K562 (cell line): ENCODE data around the gene ART1.

Experiments
- BCL6 ChIP-seq: fragments of 250-450 bp; sonication (Bioruptor Pico); IDR thresholded peaks from 2 replicates; pipeline ENCODE4 v1.4.0; 2020
- ELF1 ChIP-seq: fragments of 200-800 bp; sonication (Bioruptor generic); IDR thresholded peaks from 2 replicates; pipeline ENCODE4 v1.6.1; 2016; ENCODE audit warnings: missing genetic modification characterization, missing compliant biosample characterization
- HDAC2 ChIP-seq: fragments of 450-650 bp; IDR thresholded peaks from 2 replicates; pipeline ENCODE4 v1.6.1; 2016; ENCODE audit warnings: mild to moderate bottlenecking
- HOXB6 ChIP-seq: fragments of 250-450 bp; sonication (Bioruptor Pico); IDR thresholded peaks from 2 replicates; pipeline ENCODE4 v1.5.1; 2022; ENCODE audit warnings: mild to moderate bottlenecking, borderline replicate concordance
- RBFOX2 ChIP-seq: fragments of 200-400 bp; formaldehyde crosslinking; IDR thresholded peaks from 2 replicates; pipeline ENCODE4 v1.6.1; 2017; ENCODE audit warnings: low read depth, mild to moderate bottlenecking, low read length, moderate library complexity
- SP1 ChIP-seq: sonication (generic); formaldehyde crosslinking; IDR thresholded peaks from 2 replicates; pipeline ENCODE4 v1.8.1; 2022; ENCODE audit warnings: mild to moderate bottlenecking, missing genetic modification reagents
- TF ChIP-seq, protein P1 (sequence below): sonication (generic); formaldehyde crosslinking; IDR thresholded peaks from 2 replicates; pipeline ENCODE4 v1.8.1; 2023; ENCODE audit warnings: mild to moderate bottlenecking, missing genetic modification reagents, moderate library complexity
- TF ChIP-seq, protein P2 (sequence below), 3 experiments: IDR thresholded peaks in 2 of 3; conservative IDR thresholded peaks in 1 of 3; 2 replicates each; pipeline ENCODE4 v1.5.1; 2011 to 2012; ENCODE audit warnings: low read length in 3 of 3, mild to moderate bottlenecking in 3 of 3, control low read depth in 2 of 3, improper control_type of control experiment in 1 of 3, inconsistent platforms in 1 of 3, low read depth in 1 of 3, mixed read lengths in 1 of 3, moderate library complexity in 1 of 3; ENCODE audit not compliant: insufficient read depth in 2 of 3

GRCh38 chr11:3703383-3703782, 58.5 kb downstream of the ART1 start:
- no peak for TF ChIP-seq SP1 (CRISPR knock-in tag)
- TF ChIP-seq, protein P1, sequence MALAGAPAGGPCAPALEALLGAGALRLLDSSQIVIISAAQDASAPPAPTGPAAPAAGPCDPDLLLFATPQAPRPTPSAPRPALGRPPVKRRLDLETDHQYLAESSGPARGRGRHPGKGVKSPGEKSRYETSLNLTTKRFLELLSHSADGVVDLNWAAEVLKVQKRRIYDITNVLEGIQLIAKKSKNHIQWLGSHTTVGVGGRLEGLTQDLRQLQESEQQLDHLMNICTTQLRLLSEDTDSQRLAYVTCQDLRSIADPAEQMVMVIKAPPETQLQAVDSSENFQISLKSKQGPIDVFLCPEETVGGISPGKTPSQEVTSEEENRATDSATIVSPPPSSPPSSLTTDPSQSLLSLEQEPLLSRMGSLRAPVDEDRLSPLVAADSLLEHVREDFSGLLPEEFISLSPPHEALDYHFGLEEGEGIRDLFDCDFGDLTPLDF (CRISPR knock-in tag): no peak
- no peak for TF ChIP-seq HDAC2
- TF ChIP-seq BCL6 (CRISPR knock-in tag): no peak
- TF ChIP-seq, protein P2, sequence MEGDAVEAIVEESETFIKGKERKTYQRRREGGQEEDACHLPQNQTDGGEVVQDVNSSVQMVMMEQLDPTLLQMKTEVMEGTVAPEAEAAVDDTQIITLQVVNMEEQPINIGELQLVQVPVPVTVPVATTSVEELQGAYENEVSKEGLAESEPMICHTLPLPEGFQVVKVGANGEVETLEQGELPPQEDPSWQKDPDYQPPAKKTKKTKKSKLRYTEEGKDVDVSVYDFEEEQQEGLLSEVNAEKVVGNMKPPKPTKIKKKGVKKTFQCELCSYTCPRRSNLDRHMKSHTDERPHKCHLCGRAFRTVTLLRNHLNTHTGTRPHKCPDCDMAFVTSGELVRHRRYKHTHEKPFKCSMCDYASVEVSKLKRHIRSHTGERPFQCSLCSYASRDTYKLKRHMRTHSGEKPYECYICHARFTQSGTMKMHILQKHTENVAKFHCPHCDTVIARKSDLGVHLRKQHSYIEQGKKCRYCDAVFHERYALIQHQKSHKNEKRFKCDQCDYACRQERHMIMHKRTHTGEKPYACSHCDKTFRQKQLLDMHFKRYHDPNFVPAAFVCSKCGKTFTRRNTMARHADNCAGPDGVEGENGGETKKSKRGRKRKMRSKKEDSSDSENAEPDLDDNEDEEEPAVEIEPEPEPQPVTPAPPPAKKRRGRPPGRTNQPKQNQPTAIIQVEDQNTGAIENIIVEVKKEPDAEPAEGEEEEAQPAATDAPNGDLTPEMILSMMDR (IDR thresholded peaks at IDR 0.05 in 2 of 3, conservative IDR thresholded peaks at IDR 0.05 in 1 of 3; ENCODE audit: insufficient read depth in 2 of 3, low read depth in 1 of 3, low read length in 3 of 3): no peak
- no peak for TF ChIP-seq RBFOX2
- no peak for TF ChIP-seq ELF1 (tag)
- TF ChIP-seq HOXB6 (CRISPR knock-in tag): no peak
